Measurements from ENCODE around the gene EPYC.

Gene EPYC

DNA sequence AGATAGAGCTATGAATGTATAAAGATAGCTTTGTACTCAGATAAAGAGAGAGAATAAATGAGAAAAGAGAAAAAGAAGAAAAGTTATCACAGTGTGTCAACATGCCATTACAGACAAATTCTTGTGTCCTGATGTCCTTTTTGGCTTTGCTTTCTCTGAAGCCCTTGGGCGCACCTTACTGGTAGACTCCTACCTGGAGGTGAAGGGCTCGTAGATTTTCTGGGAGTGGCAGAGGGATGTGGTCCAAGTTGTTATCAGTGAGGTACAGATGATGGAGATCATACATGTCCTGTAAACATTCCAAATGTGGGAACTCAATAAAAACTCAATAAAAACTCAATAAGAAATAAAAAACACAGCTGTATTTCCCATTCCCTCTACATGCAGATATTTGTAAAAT is 34.9 kb downstream of the EPYC start:
- Histone ChIP-seq H2BK120ac (ENCODE audit: low read depth, low read length) (no peak overlapping the region), H3K14ac (ENCODE audit: low read length) (no peak overlapping the region), H2BK5ac (ENCODE audit: low read length) (no peak overlapping the region), H3K36me3 (replicated peaks in 1 of 2; ENCODE audit: control insufficient read depth in 2 of 2, insufficient read depth in 2 of 2, low read length in 2 of 2) (no peaks in the 10 kb centered on the region), H4K91ac (ENCODE audit: low read depth, low read length, poor library complexity) (no peak overlapping the region), H3K9ac (ENCODE audit: low read depth, low read length, poor library complexity) (no peak overlapping the region), H3K23ac (ENCODE audit: low read depth, low read length, poor library complexity) (no peak overlapping the region), H3K4ac (ENCODE audit: low read length) (no peak overlapping the region), H3K79me1 (ENCODE audit: low read depth, low read length) (no peaks in the 10 kb centered on the region), H3K27ac (replicated peaks; ENCODE audit: low read length) (no peak overlapping the region), H2AK5ac (ENCODE audit: low read depth, low read length) (no peak overlapping the region), H3K18ac (ENCODE audit: low read length) (no peak overlapping the region), H2BK15ac (ENCODE audit: low read length) (no peak overlapping the region), H3K27me3 (ENCODE audit: control insufficient read depth in 3 of 3, insufficient read depth in 3 of 3, low read depth in 1 of 3, low read length in 3 of 3) (no peaks in the 10 kb centered on the region), H3K9me3 (replicated peaks in 1 of 2; ENCODE audit: control insufficient read depth in 2 of 2, insufficient read depth in 1 of 2, low read depth in 1 of 2, low read length in 2 of 2) (no peaks in the 10 kb centered on the region), H2AFZ (ENCODE audit: low read length) (no peak overlapping the region), H4K8ac (ENCODE audit: low read depth, low read length) (no peak overlapping the region), H2BK12ac (ENCODE audit: low read length) (no peak overlapping the region), H3K4me1 (ENCODE audit: control insufficient read depth in 2 of 2, insufficient read depth in 1 of 2, low read depth in 1 of 2, low read length in 2 of 2) (no peaks in the 10 kb centered on the region), H3K4me3 (ENCODE audit: low read length in 2 of 2) (no peak overlapping the region), H3K4me2 (ENCODE audit: insufficient read depth, low read length, poor library complexity, severe bottlenecking) (no peak overlapping the region)
- WGBS, 2 donors (ENCODE audit: extremely low coverage in 2 of 2, insufficient read length in 2 of 2, insufficient replicate concordance in 1 of 2): no CpG with 5 or more reads among the region's 2 CpGs
- DNase-seq (ENCODE audit: low spot score): no peak

DNA sequence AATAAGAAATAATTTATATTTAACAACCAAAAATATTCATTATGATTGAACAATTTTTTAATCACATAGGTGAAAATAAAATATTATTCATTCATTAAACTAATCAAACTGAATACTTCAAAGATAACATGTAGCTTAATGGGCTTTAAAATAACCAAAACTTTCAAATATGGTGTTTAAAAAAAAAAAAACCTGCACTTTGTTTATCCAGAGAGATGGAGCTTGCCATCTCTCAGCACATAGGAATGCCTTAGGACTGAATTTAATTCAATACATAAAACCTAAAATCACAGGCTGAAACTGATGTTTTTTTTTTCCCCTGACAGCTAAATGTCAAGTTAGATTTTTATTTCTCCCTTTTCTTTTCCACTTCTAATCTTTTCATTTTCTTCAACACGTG is 35.4 kb downstream of the EPYC start:
- Histone ChIP-seq H3K4me1 (ENCODE audit: control insufficient read depth in 2 of 2, insufficient read depth in 1 of 2, low read depth in 1 of 2, low read length in 2 of 2) (no peaks in the 10 kb centered on the region), H2BK15ac (ENCODE audit: low read length) (no peak overlapping the region), H3K79me1 (ENCODE audit: low read depth, low read length) (no peaks in the 10 kb centered on the region), H3K4ac (ENCODE audit: low read length) (no peak overlapping the region), H3K14ac (ENCODE audit: low read length) (no peak overlapping the region), H3K27me3 (ENCODE audit: control insufficient read depth in 3 of 3, insufficient read depth in 3 of 3, low read depth in 1 of 3, low read length in 3 of 3) (no peaks in the 10 kb centered on the region), H2AK5ac (ENCODE audit: low read depth, low read length) (no peak overlapping the region), H3K36me3 (replicated peaks in 1 of 2; ENCODE audit: control insufficient read depth in 2 of 2, insufficient read depth in 2 of 2, low read length in 2 of 2) (no peaks in the 10 kb centered on the region), H3K4me2 (ENCODE audit: insufficient read depth, low read length, poor library complexity, severe bottlenecking) (no peak overlapping the region), H3K23ac (ENCODE audit: low read depth, low read length, poor library complexity) (no peak overlapping the region), H4K8ac (ENCODE audit: low read depth, low read length) (no peak overlapping the region), H2BK120ac (ENCODE audit: low read depth, low read length) (no peak overlapping the region), H3K4me3 (ENCODE audit: low read length in 2 of 2) (no peak overlapping the region), H3K9ac (ENCODE audit: low read depth, low read length, poor library complexity) (no peak overlapping the region), H4K91ac (ENCODE audit: low read depth, low read length, poor library complexity) (no peak overlapping the region), H3K27ac (replicated peaks; ENCODE audit: low read length) (no peak overlapping the region), H3K18ac (ENCODE audit: low read length) (no peak overlapping the region), H2BK5ac (ENCODE audit: low read length) (no peak overlapping the region), H2BK12ac (ENCODE audit: low read length) (no peak overlapping the region), H3K9me3 (replicated peaks in 1 of 2; ENCODE audit: control insufficient read depth in 2 of 2, insufficient read depth in 1 of 2, low read depth in 1 of 2, low read length in 2 of 2) (no peaks in the 10 kb centered on the region), H2AFZ (ENCODE audit: low read length) (no peak overlapping the region)
- no peak for DNase-seq (ENCODE audit: low spot score)
- WGBS, 2 donors (ENCODE audit: extremely low coverage in 2 of 2, insufficient read length in 2 of 2, insufficient replicate concordance in 1 of 2): no CpG with 5 or more reads among the region's 1 CpG

DNA sequence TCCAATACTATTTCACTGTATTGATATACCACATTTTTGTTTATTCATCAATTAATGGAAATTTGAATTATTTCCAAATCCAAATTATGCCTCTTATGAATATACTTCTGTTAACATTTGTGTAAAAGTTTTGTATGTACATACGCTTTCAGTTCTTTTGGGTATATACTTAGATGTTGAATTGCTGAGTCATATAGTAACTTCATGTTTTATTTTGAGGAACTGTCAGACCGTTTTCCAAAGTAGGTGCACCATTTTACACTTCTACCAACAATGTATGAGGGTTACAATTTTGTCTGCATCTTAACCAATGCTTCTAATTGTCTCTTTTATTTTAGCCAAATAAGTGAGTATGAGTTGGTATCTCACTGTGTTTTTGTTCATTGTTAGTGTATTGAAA is 39.6 kb downstream of the EPYC start:
- Histone ChIP-seq H3K36me3 (replicated peaks in 1 of 2; ENCODE audit: control insufficient read depth in 2 of 2, insufficient read depth in 2 of 2, low read length in 2 of 2) (no peaks in the 10 kb centered on the region), H3K4me3 (ENCODE audit: low read length in 2 of 2) (no peak overlapping the region), H3K9ac (ENCODE audit: low read depth, low read length, poor library complexity) (no peak overlapping the region), H3K18ac (ENCODE audit: low read length) (no peak overlapping the region), H2BK5ac (ENCODE audit: low read length) (no peak overlapping the region), H2BK12ac (ENCODE audit: low read length) (no peak overlapping the region), H3K4me1 (ENCODE audit: control insufficient read depth in 2 of 2, insufficient read depth in 1 of 2, low read depth in 1 of 2, low read length in 2 of 2) (no peaks in the 10 kb centered on the region), H3K4me2 (ENCODE audit: insufficient read depth, low read length, poor library complexity, severe bottlenecking) (no peak overlapping the region), H3K27ac (replicated peaks; ENCODE audit: low read length) (no peak overlapping the region), H3K23ac (ENCODE audit: low read depth, low read length, poor library complexity) (no peak overlapping the region), H3K27me3 (ENCODE audit: control insufficient read depth in 3 of 3, insufficient read depth in 3 of 3, low read depth in 1 of 3, low read length in 3 of 3) (no peaks in the 10 kb centered on the region), H2AK5ac (ENCODE audit: low read depth, low read length) (no peak overlapping the region), H3K9me3 (replicated peaks in 1 of 2; ENCODE audit: control insufficient read depth in 2 of 2, insufficient read depth in 1 of 2, low read depth in 1 of 2, low read length in 2 of 2) (no peaks in the 10 kb centered on the region), H2AFZ (ENCODE audit: low read length) (no peak overlapping the region), H2BK120ac (ENCODE audit: low read depth, low read length) (no peak overlapping the region), H4K91ac (ENCODE audit: low read depth, low read length, poor library complexity) (no peak overlapping the region), H3K14ac (ENCODE audit: low read length) (no peak overlapping the region), H3K4ac (ENCODE audit: low read length) (no peak overlapping the region), H4K8ac (ENCODE audit: low read depth, low read length) (no peak overlapping the region), H3K79me1 (ENCODE audit: low read depth, low read length) (no peaks in the 10 kb centered on the region), H2BK15ac (ENCODE audit: low read length) (no peak overlapping the region)
- DNase-seq (ENCODE audit: low spot score): no peak
- no CpG with 5 or more reads among the region's 2 CpGs for WGBS, 2 donors (ENCODE audit: extremely low coverage in 2 of 2, insufficient read length in 2 of 2, insufficient replicate concordance in 1 of 2)

DNA sequence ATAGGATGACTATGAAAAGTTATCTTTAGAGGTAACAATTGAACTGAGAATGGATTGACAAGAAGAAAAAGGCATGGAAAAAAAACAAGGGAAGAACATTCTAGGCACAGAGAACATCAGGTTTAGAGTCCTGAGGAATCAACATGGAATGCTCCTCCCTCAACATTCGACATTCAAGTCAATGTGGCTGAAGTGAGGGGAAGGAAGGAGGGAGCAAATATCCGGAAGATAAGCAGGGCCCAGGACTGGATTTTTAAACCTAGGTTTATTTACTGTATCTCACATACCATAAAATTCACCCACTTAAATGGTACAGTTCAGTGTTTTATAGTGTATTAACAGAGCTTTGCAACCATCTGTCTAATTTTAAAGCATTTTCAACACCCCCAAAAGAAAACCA is 40.2 kb downstream of the EPYC start:
- H3K18ac ChIP-seq (ENCODE audit: low read length): no peak overlapping the region
- no CpG with 5 or more reads among the region's 2 CpGs for WGBS, 2 donors (ENCODE audit: extremely low coverage in 2 of 2, insufficient read length in 2 of 2, insufficient replicate concordance in 1 of 2)
- H2BK5ac ChIP-seq (ENCODE audit: low read length): no peak overlapping the region
- H3K4ac ChIP-seq (ENCODE audit: low read length): no peak overlapping the region
- no peak overlapping the region for H3K4me3 ChIP-seq (ENCODE audit: low read length in 2 of 2)
- H2AK5ac ChIP-seq (ENCODE audit: low read depth, low read length): no peak overlapping the region
- H3K9me3 ChIP-seq (replicated peaks in 1 of 2; ENCODE audit: control insufficient read depth in 2 of 2, insufficient read depth in 1 of 2, low read depth in 1 of 2, low read length in 2 of 2): no peaks in the 10 kb centered on the region
- H3K23ac ChIP-seq (ENCODE audit: low read depth, low read length, poor library complexity): no peak overlapping the region
- no peaks in the 10 kb centered on the region for H3K4me1 ChIP-seq (ENCODE audit: control insufficient read depth in 2 of 2, insufficient read depth in 1 of 2, low read depth in 1 of 2, low read length in 2 of 2)
- H4K91ac ChIP-seq (ENCODE audit: low read depth, low read length, poor library complexity): no peak overlapping the region
- H4K8ac ChIP-seq (ENCODE audit: low read depth, low read length): no peak overlapping the region
- H3K79me1 ChIP-seq (ENCODE audit: low read depth, low read length): no peaks in the 10 kb centered on the region
- H2BK15ac ChIP-seq (ENCODE audit: low read length): no peak overlapping the region
- no peak overlapping the region for H2BK120ac ChIP-seq (ENCODE audit: low read depth, low read length)
- no peak overlapping the region for H3K14ac ChIP-seq (ENCODE audit: low read length)
- no peak overlapping the region for H3K27ac ChIP-seq (replicated peaks; ENCODE audit: low read length)
- no peak overlapping the region for H3K4me2 ChIP-seq (ENCODE audit: insufficient read depth, low read length, poor library complexity, severe bottlenecking)
- H3K27me3 ChIP-seq (ENCODE audit: control insufficient read depth in 3 of 3, insufficient read depth in 3 of 3, low read depth in 1 of 3, low read length in 3 of 3): no peaks in the 10 kb centered on the region
- no peak overlapping the region for H2AFZ ChIP-seq (ENCODE audit: low read length)
- no peak overlapping the region for H3K9ac ChIP-seq (ENCODE audit: low read depth, low read length, poor library complexity)
- no peak for DNase-seq (ENCODE audit: low spot score)
- H2BK12ac ChIP-seq (ENCODE audit: low read length): no peak overlapping the region
- H3K36me3 ChIP-seq (replicated peaks in 1 of 2; ENCODE audit: control insufficient read depth in 2 of 2, insufficient read depth in 2 of 2, low read length in 2 of 2): no peaks in the 10 kb centered on the region
